HG02884 (cell line): ENCODE data around the gene CPSF4L.
"Not testable (repeated sequence)": the region's sequence is repeated elsewhere in the genome, so short reads cannot be mapped to it uniquely, and the experiment has no call there.

Experiments
- ATAC-seq: cut with Tn5 transposase; IDR thresholded peaks from one replicate; pipeline ENCODE4 v1.9.1; 2021; ENCODE audit warnings: mild to moderate bottlenecking, moderate library complexity; ENCODE audit not compliant: unreplicated experiment

CPSF4L gene

GRCh38 chr17:73269791-73270190, 8.1 kb upstream of the CPSF4L start:
- ATAC-seq, result no peak

GRCh38 chr17:73269329-73269615, 7.6 kb upstream of the CPSF4L start:
- no peak for ATAC-seq

GRCh38 chr17:73268582-73269328, 7.1 kb upstream of the CPSF4L start:
- ATAC-seq, result no peak

- no peak for ATAC-seq
These were observed 6.2 kb upstream of the CPSF4L start for GRCh38 chr17:73267648-73268537.

GRCh38 chr17:73266796-73267195, 5.1 kb upstream of the CPSF4L start:
- no peak for ATAC-seq

GRCh38 chr17:73265646-73266640, 4.3 kb upstream of the CPSF4L start:
- ATAC-seq, result no peak

- ATAC-seq, result not testable (repeated sequence)
These were observed 2.8 kb upstream of the CPSF4L start for GRCh38 chr17:73264448-73264847.

GRCh38 chr17:73262676-73263642, 1.3 kb upstream of the CPSF4L start:
- no peak for ATAC-seq

- ATAC-seq, result no peak
These were observed 434 bp upstream of the CPSF4L start for GRCh38 chr17:73261952-73262675.

- ATAC-seq, result no peak
These were observed 4.2 kb downstream of the CPSF4L start for GRCh38 chr17:73257516-73257915.

GRCh38 chr17:73256220-73256619, 5.5 kb downstream of the CPSF4L start:
- ATAC-seq, result no peak

- no peak for ATAC-seq
These were observed 6.0 kb downstream of the CPSF4L start for GRCh38 chr17:73255671-73256181.

GRCh38 chr17:73251871-73252270, 9.8 kb downstream of the CPSF4L start:
- ATAC-seq, result no peak

GRCh38 chr17:73250851-73251640, 10.6 kb downstream of the CPSF4L start:
- no peak for ATAC-seq

GRCh38 chr17:73249700-73250099, 12.0 kb downstream of the CPSF4L start:
- ATAC-seq, result no peak

- no peak for ATAC-seq
These were observed 13.1 kb downstream of the CPSF4L start for GRCh38 chr17:73248532-73248931.

- ATAC-seq, result no peak
These were observed 14.0 kb downstream of the CPSF4L start for GRCh38 chr17:73247726-73248125.

GRCh38 chr17:73240561-73240960, 21.1 kb downstream of the CPSF4L start:
- no peak for ATAC-seq
